ENCODE measurements around the gene GIGYF1. TPM values are rescaled to one million over a fixed set of nuclear protein-coding genes. Genes with fewer than 3 reads are reported as not detected.

GIGYF1 gene
- total and polyA plus RNA-seq, 8 donors: 19.2 to 76.2 (median 30.4) TPM

DNA sequence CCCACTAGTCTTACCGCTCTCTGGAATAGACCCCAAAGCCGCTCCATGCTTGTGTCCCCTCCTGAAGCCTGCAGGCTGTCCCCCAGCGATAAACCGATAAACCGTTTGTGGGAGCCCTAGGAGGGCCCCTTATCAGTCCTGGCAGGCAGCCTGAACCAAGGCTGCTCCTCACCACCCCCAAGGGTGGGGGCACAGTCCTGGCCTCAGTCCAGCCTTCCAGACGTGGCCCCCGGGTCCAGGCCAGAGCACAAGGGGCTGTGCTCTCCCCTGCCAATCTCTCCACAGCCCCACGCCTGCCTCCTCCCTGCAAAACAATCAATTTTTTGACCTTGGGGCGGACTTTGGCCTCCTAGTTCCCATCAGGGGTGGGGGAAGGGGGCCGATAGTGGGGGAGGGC, 52.6 kb downstream of the GIGYF1 start, which contains the start of gene TFR2:
TSS of gene TFR2 (minus strand) at position 90 of the 397 bp plus-strand sequence. CDS start at position 47, 43 bp downstream.
- peak in 3 of 4 donors; percentile 16 to 52 (median 34) for ATAC-seq

DNA sequence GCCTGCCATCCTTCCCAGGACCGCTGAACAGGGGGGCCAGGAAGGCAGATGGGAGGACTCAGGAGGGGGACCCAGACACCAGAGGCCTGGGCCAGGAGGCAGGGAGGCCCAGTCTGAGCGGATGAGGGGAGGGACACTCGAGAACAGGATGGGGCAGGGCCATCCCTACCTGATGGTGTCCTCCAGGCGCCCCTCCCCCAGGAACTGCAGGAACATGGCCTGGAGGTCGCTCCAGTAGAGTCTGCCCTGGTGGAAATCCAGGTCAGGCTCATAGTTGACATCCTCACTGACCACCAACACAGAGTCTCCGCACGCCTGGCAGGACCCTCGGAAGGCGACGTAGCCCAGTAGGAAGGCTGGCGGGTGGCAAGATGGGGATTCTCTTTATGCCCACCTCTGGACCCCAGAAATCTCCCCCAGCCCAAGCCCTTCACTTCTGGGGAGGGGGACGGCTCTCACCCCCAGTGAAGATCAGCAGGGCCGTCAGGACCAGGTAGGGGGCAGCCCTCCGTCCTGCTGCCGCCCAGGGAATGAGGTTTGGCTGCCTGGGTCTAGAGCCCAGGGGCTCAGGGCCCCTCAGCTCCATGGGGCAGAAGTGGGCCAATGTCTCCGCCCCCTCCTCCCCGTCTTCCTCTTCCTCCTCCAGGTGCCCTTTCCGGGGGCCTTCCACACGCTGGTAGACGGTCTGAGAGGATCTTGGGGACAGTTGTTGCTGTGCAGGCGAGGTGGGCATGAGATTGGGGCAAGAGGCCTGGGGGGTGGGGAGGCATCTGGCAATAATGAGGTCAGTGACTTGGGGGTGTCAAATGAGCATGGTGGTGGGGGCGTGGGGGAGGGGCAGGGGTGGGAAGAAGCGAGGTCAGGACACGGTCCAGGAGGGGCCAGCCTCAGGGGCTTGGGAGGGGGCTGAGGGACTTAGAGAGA, 53.3 kb downstream of the GIGYF1 start:
- no peak for FAIRE-seq
- intact Hi-C loops (cut with DNase I): no loop called here
- Histone ChIP-seq H3K27me3 (no peaks in the 10 kb centered on the region), H3K36me3 (no peaks in the 10 kb centered on the region), H3K9me3 (no peaks in the 10 kb centered on the region), H3K27ac (no peak overlapping the region), H3K4me1 (peaks cover 0 to 3% (median 0%) of the 10 kb centered on the region in 3 donors), H3K4me3 (no peak overlapping the region)
- no peak for DNase-seq
- no peak for ATAC-seq
- TF ChIP-seq, protein P1, sequence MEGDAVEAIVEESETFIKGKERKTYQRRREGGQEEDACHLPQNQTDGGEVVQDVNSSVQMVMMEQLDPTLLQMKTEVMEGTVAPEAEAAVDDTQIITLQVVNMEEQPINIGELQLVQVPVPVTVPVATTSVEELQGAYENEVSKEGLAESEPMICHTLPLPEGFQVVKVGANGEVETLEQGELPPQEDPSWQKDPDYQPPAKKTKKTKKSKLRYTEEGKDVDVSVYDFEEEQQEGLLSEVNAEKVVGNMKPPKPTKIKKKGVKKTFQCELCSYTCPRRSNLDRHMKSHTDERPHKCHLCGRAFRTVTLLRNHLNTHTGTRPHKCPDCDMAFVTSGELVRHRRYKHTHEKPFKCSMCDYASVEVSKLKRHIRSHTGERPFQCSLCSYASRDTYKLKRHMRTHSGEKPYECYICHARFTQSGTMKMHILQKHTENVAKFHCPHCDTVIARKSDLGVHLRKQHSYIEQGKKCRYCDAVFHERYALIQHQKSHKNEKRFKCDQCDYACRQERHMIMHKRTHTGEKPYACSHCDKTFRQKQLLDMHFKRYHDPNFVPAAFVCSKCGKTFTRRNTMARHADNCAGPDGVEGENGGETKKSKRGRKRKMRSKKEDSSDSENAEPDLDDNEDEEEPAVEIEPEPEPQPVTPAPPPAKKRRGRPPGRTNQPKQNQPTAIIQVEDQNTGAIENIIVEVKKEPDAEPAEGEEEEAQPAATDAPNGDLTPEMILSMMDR (IDR thresholded peaks at IDR 0.05): no peak
- WGBS, 2 donors: 70 to 76% methylated on average over 22 to 24 of the region's 24 CpGs

More for the DNA sequence above, 52.6 kb downstream of the GIGYF1 start, which contains the start of gene TFR2:
- whole genome bisulfite sequencing, 2 donors: 8 to 17% methylated on average over 10 of the region's 10 CpGs
- DNase-seq (no peak), FAIRE-seq (no peak)
- Histone ChIP-seq H3K27me3 (no peaks in the 10 kb centered on the region), H3K4me1 (peaks cover 0 to 3% (median 0%) of the 10 kb centered on the region in 3 donors), H3K27ac (no peak within 1 kb of the TSS), H3K36me3 (no peaks in the 10 kb centered on the region), H3K9me3 (no peaks in the 10 kb centered on the region), H3K4me3 (no peak within 1 kb of the TSS)
- intact Hi-C loops (cut with DNase I): no loop called here
- TF ChIP-seq, protein P1 (IDR thresholded peaks at IDR 0.05): no peak

DNA sequence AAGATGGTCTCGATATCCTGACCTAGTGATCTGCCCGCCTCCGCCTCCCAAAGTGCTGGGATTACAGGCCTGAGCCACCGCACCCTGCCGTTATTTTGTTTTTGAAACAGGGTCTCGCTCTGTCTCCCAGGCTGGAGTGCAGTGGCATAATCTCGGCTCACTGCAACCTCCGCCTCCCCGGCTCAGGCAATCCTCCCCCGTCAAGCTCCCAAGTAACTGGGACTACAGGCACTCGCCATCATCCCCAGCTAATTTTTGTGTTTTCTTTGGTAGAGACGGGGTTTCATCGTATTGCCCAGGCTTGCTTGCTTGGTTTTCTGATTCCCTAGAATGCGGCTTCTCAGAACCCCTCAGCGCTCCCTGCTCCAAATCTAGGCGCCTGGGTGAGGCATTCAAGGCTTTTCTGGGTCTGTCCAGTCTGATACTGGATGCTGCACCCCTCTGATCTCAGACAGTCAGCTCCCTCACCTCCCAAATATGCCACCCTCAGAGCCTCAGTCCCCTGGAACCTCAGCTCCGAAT, 54.0 kb downstream of the GIGYF1 start:
- WGBS, 2 donors: 87 to 90% methylated on average over 17 of the region's 17 CpGs
- no peak overlapping the region for H3K4me3 ChIP-seq
- intact Hi-C loops (cut with DNase I): no loop called here
- ATAC-seq (no peak), DNase-seq (no peak), FAIRE-seq (no peak)
- no peak overlapping the region for H3K27ac ChIP-seq
- H3K4me1 ChIP-seq: peaks cover 0 to 3% (median 0%) of the 10 kb centered on the region in 3 donors
- H3K27me3 ChIP-seq: no peaks in the 10 kb centered on the region
- no peaks in the 10 kb centered on the region for H3K9me3 ChIP-seq
- TF ChIP-seq, protein P1 (IDR thresholded peaks at IDR 0.05): no peak
- H3K36me3 ChIP-seq: no peaks in the 10 kb centered on the region

DNA sequence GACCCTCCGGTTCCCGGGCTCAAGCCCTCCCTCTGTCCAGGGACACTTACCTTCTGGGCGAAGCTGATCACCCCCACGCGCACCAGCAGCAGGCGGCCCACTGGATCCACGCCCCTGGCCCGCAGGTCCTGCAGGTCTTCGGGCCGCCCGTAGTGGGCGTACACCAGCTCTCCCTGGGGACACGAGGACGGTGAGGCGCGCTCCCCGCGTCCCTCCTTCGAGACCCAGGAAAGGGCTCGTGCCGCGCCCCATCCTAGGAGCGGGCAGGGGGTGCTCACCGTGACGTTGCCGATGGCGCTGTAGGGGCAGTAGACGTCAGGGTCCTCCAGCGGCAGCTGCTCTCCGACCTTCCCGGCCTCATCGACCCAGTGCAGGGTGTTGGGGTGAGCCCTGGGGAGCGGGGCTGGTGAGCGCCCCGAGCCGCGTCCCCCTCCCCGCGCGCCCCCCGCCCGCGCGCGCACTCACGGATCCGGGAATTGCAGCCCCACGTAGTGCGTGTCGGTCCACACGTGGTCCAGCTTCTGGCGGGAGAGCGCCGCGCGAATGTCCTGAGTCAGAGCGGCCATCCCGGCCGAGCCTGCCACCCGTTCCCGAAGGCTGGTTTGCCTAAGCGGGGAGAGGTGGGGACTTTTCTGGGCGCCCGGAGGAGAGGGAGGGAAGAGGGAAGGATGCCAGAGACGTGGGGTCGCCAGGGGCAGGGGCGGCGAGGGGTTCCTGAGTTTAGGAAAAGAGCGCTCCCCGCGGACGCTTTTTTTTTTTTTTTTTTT, 60.9 kb downstream of the GIGYF1 start:
- Histone ChIP-seq H3K27ac (no peak overlapping the region), H3K27me3 (no peaks in the 10 kb centered on the region), H3K4me3 (peak overlapping the region; percentile 2 to 63 (median 26)), H3K9me3 (no peaks in the 10 kb centered on the region), H3K4me1 (no peaks in the 10 kb centered on the region), H3K36me3 (no peaks in the 10 kb centered on the region)
- 29 to 30% methylated on average over 56 to 72 of the region's 72 CpGs for WGBS, 2 donors
- intact Hi-C loops (cut with DNase I): no loop called here
- TF ChIP-seq, protein P1 (IDR thresholded peaks at IDR 0.05): peak in 1 of 4 donors; percentile 13
- FAIRE-seq (no peak), DNase-seq (peak in 4 of 6 donors; percentile 26 to 82 (median 70)), ATAC-seq (peak; percentile 80 to 85 (median 82))

Data from pancreas (tissue), 10 donors.